Activated CD4-positive, alpha-beta T cell treated with anti-CD3 and anti-CD28 coated beads, Interleukin-2, Interleukin-6, amounts not matched to agents 100 ng/mL and 50 ng/mL, durations not matched to agents 16 hours and 8 hours (primary cell): ENCODE results near the gene LITAF.
"Not testable (repeated sequence)": the region's sequence is repeated elsewhere in the genome, so short reads cannot be mapped to it uniquely, and the experiment has no call there.

Source experiments
- DNase-seq: peaks from one replicate; pipeline ENCODE4 v3.0.0-alpha.2; 2020

Gene LITAF

DNA sequence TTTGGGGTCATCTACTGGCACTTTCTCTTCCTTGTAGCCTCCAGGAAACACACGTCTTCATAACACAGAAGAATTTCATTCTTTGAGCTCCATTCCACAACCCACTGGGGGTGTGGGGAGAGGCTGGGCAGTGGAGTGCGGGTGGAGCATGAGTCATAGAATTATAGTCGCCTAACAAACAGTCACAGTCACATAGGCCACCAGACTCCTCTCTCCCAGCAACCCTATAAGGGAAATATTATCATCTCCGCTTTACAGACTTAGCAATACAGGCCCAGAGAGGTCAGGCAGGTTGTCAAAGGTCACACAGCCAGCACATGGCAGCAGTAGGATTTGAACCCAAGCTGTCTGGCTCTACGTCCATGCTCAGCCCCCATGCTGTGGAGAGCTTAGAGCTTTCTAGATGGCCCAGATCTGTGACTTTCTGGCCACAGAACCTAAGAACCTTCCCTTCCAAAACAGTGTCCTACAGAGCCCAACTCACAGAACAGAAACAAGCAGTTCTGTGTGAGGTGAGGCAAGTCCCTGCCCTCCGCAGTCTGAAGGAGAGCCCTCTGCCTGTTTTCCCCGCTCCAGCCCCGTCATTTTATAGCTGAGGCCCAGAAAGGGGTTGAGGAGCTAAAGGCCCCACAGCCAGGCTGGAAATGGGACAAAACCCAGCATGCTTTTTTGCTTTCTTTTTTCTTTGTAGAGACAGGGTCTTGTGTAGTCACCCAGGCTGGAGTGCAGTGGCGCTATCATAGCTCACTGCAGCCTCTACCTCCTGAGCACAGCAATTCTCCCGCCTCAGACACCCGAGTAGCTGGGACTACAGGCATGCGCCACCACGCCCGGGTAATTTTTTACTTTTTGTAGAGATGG lies 10.7 kb upstream of the LITAF start:
- DNase-seq: no peak

DNA sequence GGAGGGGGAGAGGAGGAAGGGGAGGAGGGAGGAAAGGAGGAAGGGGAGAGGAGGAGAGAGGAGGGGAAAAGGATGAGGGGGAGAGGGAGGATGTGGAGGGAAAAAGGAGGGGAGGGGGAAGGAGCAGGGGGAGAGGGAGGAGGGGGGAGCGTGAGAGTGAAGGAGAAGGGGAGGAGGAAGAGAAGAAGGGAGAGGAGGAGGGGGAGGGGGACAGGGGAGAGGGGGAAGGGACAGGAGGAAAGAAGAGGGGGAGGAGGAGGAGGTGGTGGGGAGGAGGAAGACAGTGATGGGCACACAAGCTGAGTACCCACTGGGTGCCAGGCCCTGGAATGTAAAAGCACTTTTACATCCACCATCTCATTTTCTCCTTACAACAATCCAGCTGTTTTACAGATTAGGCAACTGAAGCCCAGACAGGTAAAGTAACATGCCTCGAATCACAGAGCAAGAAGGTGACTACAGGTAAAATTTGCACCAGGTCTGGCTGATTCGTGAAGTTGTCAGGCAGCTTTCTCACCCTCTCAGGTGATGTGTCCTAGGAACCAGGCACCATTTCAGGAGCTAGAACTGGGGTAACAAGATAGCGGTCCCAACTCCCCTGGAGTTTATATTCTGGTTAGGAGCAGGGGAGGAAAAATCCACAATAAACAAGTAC lies 10.0 kb upstream of the LITAF start:
- DNase-seq: no peak

DNA sequence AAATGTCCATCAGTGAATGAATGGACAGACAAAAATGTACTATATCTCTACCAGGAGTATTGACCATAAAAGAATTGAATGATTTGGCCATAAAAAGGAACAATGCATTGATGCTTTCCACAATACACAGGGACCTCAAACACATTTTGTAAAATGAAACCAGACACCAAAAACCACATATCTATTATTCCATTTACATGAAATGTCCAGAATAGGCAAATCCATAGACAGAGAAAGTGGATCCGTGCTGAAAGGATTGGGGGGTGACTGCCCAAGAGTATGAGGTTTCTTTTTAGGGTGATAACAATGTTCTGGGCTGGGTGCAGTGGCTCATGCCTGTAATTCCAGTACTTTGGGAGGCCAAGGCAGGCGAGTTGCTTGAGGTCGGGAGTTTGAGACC lies 6.9 kb upstream of the LITAF start:
- DNase-seq: no peak

DNA sequence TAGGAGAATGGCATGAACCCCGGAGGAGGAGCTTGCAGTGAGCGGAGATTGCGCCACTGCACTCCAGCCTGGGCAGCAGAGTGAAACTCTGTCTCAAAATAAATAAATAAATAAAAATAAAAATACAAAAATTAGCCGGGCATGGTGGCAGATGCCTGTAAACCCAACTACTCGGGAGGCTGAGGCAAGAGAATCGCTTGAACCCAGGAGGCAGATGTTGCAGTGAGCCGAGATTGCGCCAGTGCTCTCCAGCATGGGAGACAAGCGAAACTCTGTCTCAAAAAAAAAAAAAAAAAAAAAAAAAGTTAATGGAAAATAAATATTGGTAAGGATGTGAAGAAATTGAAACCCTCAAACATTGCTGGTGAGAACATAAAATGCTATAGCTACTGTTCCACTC lies 6.4 kb upstream of the LITAF start:
- not testable (repeated sequence) for DNase-seq

DNA sequence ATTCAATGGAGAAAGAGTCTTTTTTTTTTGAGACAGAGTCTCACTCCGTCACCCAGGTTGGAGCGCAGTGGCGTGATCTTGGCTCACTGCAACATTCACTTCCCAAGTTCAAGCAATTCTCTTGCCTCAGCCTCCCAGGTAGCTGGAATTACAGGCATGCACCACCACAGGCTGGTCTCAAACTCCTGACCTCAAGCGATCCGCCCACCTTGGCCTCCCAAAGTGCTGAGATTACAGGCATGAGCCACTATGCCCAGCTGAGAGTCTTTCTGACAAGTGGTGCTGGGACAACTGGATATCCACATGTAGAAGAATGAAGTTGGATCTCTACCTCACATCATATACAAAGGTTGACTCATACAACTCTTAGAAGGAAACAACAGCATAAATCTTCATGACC lies 4.9 kb upstream of the LITAF start:
- DNase-seq: not testable (repeated sequence)

DNA sequence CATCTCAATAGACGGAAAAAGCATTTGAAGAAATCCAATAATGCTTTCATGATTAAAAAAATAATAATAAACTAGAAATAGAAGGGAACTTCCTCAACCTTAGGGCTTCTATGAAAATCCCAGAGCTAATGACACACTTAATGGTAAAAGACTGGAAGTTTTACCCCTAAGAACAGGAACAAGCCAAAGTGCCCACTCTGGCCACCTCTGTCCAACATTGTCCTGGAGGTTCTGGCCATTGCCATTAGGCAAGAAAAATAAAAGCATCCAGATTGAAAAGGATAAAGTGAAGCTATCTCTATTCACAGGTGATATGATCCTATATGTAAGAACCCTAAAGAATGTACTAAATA lies 2.5 kb upstream of the LITAF start:
- DNase-seq: no peak

DNA sequence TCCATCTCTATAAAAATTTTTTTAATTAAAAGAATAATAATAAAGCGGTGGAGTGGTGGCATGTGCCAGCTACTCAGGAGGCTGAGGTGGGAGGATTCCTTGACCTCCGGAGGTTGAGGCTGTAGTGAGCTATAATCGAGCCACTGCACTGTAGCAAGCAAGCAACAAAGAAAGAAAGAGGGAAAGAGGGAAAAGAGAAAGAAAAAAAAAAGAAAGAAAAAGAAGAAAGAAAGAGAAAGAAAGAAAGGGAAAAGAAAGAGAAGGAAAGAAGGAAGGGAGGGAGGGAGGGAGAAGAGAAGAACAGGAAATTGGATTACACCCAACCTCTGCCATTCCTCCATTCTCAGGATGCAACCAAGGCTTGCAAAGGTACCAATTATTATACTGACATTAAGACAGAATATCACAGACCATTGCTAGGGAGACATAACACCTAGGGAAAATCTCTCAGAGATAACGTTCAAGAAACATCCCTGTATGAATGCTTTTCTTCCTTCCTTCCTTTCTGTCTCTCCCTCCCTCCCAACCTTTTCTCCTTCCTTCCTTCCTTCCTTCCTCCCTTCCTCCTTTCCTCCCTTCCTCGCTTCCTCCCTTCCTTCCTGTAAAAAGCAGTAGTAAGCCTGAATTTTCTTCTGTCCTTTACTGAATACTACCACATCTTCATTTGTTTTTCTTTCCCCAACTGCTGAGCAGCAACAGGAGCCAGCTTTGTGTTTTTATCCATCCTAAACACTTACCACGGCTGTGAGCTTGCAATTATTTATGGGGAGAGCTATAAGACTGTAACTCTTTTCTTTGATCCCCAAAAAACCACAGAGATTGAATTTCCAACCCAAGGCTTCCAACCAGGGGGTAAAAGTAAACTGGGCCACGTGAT lies 1.8 kb upstream of the LITAF start:
- DNase-seq: no peak

DNA sequence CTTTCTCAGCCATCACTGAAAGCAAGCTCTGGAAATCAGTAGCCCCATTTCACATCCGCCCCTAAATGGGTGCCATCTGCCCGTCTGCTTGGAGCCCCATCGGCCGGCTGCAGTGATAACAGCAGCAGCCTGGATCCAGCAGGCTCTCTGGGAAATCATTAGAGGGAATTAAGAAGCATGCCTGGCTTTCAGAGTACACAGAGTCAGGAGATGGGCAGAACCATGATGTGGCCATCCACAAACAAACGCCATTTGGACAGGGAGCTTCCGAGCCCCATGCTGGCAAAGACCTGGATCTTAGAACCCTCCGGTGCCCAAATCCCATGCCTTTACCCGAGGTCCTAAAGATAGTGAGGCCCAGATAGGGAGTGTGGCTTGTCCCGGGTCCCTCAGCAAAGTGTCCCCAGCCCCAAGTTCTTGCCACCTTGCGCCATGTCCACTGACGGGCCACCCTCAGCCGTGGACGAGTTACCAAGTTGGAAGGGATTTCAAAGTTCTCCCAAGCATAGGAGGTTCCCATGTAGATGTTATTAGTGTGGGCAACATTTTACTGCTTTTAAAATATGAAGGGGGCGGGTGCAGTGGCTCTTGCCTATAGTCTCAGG lies 1.0 kb upstream of the LITAF start:
- DNase-seq: no peak

DNA sequence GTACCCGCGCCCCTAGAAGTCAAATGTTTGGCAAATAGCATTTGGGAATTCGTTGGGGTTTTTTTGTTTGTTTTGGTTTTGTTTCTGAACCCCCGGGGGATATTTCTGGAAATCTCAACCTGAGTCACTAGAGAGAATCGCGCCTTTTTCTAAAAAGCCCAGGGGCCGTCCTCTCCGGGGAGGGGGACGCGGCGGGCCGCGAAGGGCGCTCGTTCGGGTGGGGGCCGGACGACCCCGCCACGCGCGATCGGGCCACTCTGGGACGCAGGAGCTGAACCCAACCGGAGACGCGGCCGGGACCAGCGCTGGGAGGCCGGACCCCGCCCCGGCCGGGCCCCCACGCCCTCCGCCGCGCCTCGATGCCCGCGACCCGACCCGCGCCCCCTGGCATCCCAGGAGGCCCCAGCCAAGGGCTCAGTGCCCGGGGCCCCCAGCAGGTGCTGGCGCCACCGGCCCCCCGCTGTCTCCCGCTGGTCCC lies 302 bp downstream of the LITAF start:
- no peak for DNase-seq

DNA sequence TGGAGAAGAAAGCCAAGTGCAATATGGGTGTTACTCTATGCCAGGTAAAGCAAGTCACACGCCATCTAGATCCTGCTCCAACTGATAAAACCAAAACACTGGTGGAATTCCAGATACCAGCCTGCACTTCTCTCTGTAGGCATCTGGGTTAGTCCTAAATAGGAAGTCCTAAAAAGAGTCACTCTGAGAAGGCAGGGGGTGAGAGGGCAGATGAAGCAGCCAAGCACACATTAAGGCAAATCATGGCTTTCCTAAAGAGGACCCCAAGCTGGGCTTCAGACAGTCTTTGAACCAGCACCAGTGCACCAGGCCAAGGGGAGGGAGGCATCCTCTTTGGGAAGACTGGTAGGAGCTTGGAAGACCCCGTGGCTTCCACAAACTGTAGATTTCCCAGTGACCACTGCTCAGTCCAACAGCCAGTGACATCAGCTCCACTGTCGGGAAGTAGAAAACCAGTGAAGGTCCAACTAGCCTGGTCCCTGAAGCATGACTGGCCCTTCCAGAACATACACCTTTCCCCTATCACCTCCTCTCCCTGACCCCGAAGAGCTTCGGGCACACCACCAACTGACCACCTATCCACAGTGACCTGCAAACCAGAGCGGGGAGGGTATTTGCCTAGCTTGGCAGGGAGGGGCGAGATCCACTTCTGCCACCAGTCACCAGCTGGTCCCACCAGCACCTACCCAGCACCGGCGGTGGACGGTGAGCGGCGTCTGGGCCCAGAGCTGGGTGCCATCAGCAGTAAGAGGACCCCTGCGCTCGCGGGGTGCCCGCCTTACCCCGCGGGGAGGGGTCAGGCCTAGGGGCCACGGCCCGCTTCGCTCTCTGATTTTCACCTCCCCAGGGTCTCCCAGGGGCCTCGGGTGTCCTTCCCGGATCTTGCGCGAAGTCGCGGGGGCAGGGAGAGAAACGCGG lies 1.0 kb downstream of the LITAF start:
- peak; percentile 23 for DNase-seq

DNA sequence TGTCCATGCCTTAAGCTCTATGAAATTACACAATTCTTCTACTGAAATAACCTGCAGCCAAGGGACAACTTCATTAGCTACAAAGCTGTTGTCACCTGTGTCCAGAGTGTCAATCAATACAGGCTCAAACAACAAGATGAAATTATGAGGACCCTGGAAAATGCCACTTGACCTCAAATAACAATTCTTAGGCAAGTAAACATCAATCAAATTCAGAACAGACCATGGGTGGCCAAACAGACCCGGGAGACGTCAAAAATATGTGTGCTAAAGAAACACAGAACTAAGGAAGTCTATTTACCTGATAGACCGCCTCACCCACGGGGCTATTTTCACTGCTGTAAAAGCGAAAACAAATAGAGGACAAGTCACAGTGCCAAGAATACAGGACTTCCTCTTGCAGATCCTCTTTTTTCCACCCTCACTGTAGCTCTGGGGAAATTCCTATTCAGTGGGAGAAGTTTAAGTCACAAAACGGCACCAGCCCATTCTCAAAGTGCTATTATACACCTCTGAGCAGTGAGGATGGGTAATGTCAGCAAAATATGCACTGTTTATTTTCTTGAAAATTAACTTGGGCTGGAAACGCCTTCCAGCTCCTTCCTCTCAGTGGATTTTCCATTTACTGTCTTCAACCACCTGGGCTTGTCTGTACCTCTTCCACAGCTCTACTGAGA lies 2.7 kb downstream of the LITAF start:
- DNase-seq: peak; percentile 43

DNA sequence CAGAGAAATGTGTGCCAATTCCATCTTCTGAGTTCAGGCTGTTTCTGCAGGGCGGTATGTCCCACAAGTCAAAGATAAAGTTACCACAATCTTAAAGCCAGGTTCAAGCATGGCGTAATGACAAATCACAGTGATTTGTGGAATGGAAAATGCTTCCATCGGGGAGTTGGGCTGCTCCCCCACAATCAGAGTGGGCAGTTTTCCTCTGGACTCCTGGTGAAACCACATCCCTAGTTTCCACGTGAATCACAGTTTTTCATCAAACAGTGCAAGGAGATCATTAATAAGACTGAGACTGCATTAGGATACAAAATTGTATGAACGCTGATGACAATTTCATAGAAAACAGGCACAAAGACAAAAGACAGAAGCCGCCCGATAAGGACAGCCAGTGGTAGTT lies 3.6 kb downstream of the LITAF start:
- DNase-seq: no peak

DNA sequence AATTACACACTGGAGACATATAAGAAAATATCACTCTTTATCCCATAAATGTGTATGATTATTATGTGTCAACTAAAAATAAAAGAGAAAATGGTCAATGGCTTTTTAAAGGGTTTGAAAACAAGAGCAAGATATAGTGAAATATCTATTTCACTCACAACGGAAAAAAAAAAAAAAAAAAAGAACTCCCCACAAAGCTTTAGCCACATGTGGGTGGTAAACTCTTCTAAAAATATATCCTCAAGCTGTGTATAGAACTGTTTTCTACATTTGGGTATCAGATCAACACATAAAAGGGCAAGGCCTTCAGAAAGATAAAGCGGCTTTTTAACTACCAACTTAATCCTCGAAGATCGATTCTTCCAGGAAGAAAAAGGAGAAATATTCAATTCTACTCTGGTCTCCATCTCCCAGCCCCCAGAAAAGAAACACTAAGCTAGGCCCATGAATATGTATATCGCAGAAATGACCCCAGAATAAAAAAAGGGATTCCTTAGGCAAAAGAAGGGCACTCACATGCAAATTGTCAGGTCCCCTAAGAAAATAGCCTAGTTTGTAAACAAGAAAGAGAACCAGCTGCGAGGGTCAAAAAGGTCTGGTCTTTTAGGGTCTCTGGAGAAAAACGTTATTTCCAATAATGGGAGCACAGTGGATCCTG lies 4.4 kb downstream of the LITAF start:
- peak; percentile 33 for DNase-seq

DNA sequence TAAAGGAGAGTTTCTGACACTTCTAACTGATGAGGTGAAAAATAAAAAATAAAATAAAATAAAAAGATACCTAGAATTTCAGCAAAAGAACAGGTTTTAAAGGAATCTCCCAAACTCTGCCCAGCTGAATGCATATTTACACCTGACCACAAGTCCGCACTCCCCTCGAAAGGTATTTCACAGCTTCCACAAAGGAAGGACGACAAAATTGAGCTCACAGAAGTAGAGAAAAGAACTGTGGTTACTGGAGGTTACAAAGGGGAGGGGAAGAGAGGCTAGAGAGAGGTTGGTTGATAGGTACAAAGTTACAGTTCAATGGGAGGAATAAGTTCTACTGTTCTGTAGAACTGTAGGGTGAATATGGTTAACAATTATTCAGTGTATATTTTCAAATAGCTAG lies 5.0 kb downstream of the LITAF start:
- DNase-seq: peak; percentile 25

DNA sequence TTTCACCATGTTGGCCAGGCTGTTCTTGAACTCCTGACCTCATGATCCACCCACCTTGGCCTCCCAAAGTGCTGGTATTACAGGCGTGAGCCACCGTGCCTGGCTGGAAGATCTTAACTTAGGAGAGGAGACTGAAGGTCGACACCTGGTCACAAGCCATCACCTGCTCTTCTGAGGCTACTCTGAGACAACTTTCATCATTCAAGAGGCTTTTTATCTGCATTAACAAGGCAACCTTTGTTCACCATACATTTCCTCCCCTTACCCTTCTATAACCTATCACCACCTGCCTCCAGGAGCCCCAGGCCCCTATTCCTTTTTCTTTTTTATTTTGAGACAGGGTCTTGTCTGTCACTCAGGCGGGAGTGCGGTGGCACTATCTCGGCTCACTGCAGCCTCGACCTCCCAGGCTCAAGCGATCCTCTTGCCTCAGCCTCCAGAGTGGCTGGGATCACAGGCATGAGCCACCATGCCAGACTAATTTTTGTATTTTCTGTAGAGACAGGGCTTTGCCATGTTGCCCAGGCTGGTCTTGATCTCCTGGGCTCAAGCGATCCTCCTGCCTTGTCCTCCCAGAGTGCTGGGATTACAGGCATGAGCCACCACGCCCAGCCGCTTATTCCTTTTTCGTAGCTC lies 6.2 kb downstream of the LITAF start:
- no peak for DNase-seq

DNA sequence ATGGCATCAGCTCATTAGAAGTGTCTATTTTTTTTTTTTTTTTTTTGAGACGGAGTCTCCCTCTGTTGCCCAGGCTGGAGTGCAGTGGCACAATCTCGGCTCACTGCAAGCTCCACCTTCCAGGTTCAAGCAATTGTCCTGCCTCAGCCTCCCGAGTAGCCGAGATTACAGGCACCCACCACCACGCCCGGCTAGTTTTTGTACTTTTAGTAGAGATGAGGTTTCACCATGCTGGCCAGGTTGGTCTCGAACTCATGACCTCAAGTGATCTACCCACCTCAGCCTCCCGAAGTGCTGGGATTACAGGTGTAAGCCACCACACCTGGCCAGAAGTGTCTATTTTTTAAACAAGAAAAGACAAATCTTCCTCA lies 9.4 kb downstream of the LITAF start:
- not testable (repeated sequence) for DNase-seq

DNA sequence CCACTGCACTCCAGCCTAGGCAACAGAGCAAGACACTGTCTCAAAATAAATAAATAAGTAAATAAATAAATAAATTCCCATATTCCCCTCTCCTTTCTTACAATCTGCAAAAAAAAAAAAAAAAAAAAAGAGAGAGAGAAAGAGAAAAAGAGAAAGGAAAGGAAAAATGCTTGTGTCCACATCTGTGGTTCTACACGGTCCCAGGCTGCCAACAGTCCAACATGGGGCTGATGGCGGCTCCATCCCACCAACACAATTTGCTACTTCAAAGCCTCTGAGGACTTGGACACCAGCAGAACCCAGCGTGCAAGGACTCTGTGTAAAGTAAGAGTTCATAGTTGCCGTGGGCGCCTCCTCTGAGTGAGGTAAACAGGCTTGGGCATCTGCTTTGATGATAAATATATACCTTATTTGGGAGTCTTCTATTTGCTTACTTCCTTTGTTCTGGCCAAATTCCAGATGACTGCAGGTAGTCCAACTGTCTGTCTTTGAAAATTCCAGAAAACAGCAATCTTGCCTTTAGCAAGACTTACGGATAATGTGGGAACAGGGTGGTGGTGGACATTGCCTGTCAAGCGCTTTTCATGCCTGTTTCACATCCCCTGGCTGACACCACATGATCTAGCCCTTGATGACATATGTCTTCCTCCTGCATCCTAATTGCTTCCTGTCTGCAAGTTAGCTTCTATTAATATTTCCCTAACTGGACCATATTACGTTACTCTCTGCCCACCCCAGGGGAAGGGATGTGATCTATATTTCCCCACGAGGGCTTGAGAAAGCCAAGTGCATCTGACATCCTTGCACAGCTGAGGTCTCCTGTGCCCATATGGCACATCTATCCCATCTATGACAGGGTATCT lies 10.1 kb downstream of the LITAF start:
- no peak for DNase-seq

DNA sequence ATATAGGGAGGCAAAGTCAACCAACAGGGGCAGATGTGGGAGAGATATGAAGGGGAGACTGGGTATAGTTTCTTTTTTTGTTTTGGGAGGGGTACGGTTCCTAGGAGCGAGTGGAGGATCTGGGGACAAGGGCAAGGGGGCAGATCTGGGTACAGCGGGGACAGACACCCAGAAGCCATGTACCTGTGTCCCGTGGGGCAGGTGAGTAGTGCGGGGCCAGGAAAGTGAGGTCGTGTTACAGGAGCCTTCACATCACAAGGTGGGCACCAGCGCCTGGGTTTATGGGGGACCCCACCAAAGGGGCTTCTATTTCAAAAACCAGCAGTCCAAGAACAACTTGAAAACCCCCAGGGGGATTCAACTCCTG lies 11.5 kb downstream of the LITAF start:
- no peak for DNase-seq

DNA sequence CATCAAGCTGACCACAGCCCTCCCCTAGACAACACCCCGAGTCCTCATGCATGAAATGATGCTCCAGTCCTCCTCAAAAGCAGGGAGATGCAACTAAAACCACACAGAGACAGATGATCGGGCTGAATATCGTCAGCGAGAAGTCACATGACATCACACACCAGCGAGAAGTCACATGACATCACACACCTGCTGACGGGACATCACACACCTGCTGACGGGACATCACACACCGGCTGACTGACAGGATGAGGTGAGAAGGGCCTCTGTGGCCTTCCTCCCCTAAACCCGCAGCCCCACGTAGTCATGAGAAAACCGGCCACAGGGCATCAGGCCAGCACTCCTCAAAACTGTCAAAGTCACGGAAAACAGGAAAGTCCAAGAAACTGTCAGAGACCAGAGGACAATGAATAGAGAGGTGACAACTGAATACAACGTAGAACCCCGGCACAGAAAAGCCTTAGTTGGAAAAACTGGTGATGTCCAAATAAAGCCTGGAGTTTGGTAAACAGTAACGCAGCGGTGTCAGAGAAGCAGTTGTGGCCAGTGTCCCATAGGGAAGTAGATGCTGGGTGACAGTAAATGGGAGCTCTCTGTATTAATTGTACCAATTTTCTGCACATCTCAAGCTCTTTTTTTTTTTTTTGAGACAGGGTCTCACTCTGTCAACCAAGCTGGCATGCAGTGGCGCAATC lies 14.3 kb downstream of the LITAF start:
- peak; percentile 32 for DNase-seq
